ENCODE measurements around the gene SMCHD1. TPM values are rescaled to one million over a fixed set of nuclear protein-coding genes. Genes with fewer than 3 reads are reported as not detected.

The SMCHD1 gene
- total RNA-seq, 4 donors from 2014 or later: 41.0 to 179 (median 136) TPM

Small RNAs within 50 kb of the gene (small RNA-seq; reads per million reads assigned to genes)
- gene RF00019 (0 reads per million in 4 donors), gene RNU6-340P (0 reads per million in 4 donors)

Other genes with a start within 250 kb of the SMCHD1 start
- gene METTL4, start 84.2 kb upstream of the SMCHD1 start, total RNA-seq: 10 to 100 TPM in 1 of 4 donors, 1 to 10 TPM in 3; 2.2 to 14.0 (median 5.4) TPM
- 1 to 10 TPM in 2 of 4 donors, under 1 TPM in 1, not detected in 1; 0.96 to 1.9 (median 1.6) TPM for gene NDC80, start 84.2 kb upstream of the SMCHD1 start, total RNA-seq
- gene EMILIN2, start 191.3 kb downstream of the SMCHD1 start, total RNA-seq: 100 to 1,000 TPM in 1 of 4 donors, 10 to 100 TPM in 3; 12.0 to 145 (median 56.5) TPM

Measured in transverse colon (tissue), 4 donors.